GM12873 (cell line): ENCODE measurements around the gene LRRTM3.

ENCODE experiments used
- CTCF ChIP-seq: IDR thresholded peaks from 2 replicates; pipeline ENCODE4 v1.5.1; 2012; ENCODE audit warnings: low read depth, mild to moderate bottlenecking, moderate library complexity, low read length, control low read depth; ENCODE audit not compliant: insufficient read depth; ENCODE audit errors: missing control alignments

LRRTM3 gene

GRCh38 chr10:67110286-67110685, 184.4 kb downstream of the LRRTM3 start:
- no peak for TF ChIP-seq CTCF

DNA sequence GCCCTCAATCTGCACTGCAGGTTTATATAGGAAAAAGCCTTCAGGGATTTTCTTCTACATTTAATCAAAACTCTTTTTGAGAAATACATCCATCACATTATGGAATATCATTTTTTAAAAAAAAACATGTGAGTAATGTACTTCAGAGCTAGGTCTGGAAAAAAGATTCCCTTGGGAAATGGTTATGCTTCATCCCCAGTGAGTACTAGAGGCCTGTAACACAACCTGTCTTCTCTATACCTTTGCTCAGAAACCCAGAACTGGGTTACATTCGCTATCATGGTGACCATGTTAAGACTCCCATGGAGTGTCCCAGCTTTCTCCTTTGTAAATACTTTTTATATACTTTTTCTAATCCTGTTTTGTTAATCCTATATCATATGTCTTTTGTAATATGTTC, 186.9 kb downstream of the LRRTM3 start:
- no peak for TF ChIP-seq CTCF

- no peak for TF ChIP-seq CTCF
Observed at GRCh38 chr10:67114945-67115344, 189.1 kb downstream of the LRRTM3 start.

DNA sequence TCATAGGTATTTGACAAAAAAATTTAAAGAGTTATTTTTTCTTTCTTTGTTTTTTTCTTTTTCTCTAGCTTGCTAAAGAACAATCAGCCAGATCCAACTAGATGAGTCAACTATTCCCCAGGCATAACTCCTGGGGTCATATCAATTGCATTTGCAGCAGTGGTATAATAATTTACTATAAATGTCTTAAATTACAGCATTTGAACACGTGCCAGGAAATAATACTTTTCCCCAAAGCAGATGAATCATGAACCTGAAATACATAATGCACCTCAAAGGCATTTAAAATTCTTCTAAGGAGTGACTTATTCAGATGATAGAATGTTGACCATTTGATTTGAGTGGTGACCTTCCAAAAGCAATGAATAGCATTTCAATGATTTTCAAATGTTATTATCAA, 190.1 kb downstream of the LRRTM3 start:
- no peak for TF ChIP-seq CTCF

- TF ChIP-seq CTCF = no peak
Observed at GRCh38 chr10:67119651-67120050, 193.8 kb downstream of the LRRTM3 start.

GRCh38 chr10:67127441-67127840, 201.6 kb downstream of the LRRTM3 start:
- TF ChIP-seq CTCF = no peak

DNA sequence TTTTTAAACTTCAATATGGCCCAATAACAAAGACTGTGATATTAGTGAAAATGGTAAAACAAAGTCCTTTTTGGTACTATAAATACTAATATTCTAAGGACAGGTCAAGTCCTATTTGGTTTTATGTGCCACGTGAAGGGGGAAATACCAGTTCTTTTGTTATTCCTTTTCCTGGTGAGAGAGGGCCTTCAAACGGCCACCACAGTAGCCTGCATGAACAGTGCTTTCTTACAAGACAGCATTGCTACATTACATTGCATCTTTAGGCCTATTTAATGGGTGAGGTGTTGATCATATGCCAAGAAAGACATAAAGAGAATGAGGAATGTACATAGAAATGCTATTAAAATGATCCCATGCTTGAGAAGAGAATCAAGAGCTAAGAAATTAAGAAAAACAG, 214.8 kb downstream of the LRRTM3 start:
- no peak for TF ChIP-seq CTCF

DNA sequence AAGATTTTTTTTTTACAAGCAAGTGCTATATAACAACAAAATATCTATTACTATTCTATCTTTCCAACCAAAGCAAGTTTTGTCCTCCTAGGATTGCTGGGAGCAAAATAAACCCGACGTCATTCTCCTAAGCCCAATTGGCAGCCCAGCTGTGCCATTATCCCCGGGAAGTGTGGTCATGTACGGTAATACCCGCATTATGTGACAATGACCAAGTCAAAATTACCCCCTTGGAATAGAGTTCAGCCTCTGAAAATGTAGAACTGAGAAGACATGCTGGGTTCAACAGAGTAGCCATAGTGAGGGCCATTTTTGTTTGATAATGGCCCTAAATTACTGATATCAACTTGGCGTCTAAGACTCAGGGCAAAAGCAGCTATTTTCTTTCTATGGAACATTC, 215.5 kb downstream of the LRRTM3 start:
- no peak for TF ChIP-seq CTCF
